Gastroesophageal sphincter (tissue), 3 donors: ENCODE measurements around the gene ANKRD55.

Experiments
- EP300 ChIP-seq: sonication (generic); formaldehyde crosslinking; IDR thresholded peaks from one replicate; pipeline ENCODE4 v1.6.1; 2017; ENCODE audit warnings: antibody characterized with exemption, mild to moderate bottlenecking
- POLR2A ChIP-seq, 2 donors: fragments of 450-650 bp; IDR thresholded peaks; one replicate each; pipeline ENCODE4 v1.6.1; 2017; ENCODE audit warnings: antibody characterized with exemption in 2 of 2, mild to moderate bottlenecking in 2 of 2, moderate library complexity in 1 of 2
- POLR2AphosphoS5 ChIP-seq: sonication (generic); formaldehyde crosslinking; IDR thresholded peaks from one replicate; pipeline ENCODE4 v1.6.1; 2017; ENCODE audit warnings: antibody characterized with exemption
- TF ChIP-seq, protein P1 (sequence below), 4 experiments: fragments of 200-600 bp in 2 of 4; fragments of 450-650 bp in 2 of 4; sonication (generic) in 1 of 4; IDR thresholded peaks; one replicate each; pipeline ENCODE4 v1.5.1; 2017 to 2019; ENCODE audit warnings: antibody characterized with exemption in 4 of 4, mild to moderate bottlenecking in 2 of 4, moderate library complexity in 2 of 4

DNA sequence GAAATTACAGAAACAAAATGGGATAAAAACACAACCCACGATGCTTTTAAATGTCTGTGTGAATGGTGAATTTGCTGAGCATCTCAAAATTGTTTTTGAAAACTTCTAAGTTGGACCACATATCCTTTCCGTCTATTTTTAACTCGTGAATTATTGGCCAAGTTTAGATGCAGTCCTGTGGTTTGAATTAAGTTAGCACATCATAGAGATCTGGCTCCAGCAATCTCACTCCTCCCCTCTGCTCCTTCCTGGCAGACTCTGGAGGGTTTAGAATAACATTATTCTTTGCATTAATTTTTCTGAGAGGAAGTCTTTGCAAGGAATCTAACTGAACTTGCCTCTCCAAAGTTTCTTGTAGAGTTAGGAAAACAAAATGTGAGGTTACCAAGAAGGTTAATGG, 14.5 kb upstream of the ANKRD55 start:
- TF ChIP-seq, protein P1, sequence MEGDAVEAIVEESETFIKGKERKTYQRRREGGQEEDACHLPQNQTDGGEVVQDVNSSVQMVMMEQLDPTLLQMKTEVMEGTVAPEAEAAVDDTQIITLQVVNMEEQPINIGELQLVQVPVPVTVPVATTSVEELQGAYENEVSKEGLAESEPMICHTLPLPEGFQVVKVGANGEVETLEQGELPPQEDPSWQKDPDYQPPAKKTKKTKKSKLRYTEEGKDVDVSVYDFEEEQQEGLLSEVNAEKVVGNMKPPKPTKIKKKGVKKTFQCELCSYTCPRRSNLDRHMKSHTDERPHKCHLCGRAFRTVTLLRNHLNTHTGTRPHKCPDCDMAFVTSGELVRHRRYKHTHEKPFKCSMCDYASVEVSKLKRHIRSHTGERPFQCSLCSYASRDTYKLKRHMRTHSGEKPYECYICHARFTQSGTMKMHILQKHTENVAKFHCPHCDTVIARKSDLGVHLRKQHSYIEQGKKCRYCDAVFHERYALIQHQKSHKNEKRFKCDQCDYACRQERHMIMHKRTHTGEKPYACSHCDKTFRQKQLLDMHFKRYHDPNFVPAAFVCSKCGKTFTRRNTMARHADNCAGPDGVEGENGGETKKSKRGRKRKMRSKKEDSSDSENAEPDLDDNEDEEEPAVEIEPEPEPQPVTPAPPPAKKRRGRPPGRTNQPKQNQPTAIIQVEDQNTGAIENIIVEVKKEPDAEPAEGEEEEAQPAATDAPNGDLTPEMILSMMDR (IDR thresholded peaks at IDR 0.05) = no peak
- TF ChIP-seq POLR2A (IDR thresholded peaks at IDR 0.05) = no peak
- TF ChIP-seq POLR2AphosphoS5 = no peak
- no peak for TF ChIP-seq EP300
